SJCRH30 (cell line): Measurements from ENCODE around the gene A4GALT. TPM values are rescaled to one million over a fixed set of nuclear protein-coding genes. Genes with fewer than 3 reads are reported as not detected.
"Not testable (repeated sequence)": the region's sequence is repeated elsewhere in the genome, so short reads cannot be mapped to it uniquely, and the experiment has no call there.

Source experiments
- DNase-seq, 2 experiments: peaks; one replicate each; pipeline ENCODE4 v3.0.0-alpha.2; 2015 to 2020
- H3K27ac ChIP-seq: fragments of 250-450 bp; sonication (Bioruptor Pico); 2 replicates; pipeline ENCODE4 v1.5.1; 2020; ENCODE audit warnings: mild to moderate bottlenecking, moderate library complexity
- H3K27me3 ChIP-seq: fragments of 250-450 bp; sonication (Bioruptor Pico); 2 replicates; pipeline ENCODE4 v1.5.1; 2020; ENCODE audit warnings: mild to moderate bottlenecking, moderate library complexity
- H3K36me3 ChIP-seq: fragments of 250-450 bp; sonication (Bioruptor Pico); 2 replicates; pipeline ENCODE4 v1.5.1; 2020; ENCODE audit warnings: mild to moderate bottlenecking, moderate library complexity
- H3K4me1 ChIP-seq: fragments of 250-450 bp; sonication (Bioruptor Pico); 2 replicates; pipeline ENCODE4 v1.5.1; 2020; ENCODE audit warnings: mild to moderate bottlenecking, moderate library complexity
- H3K4me3 ChIP-seq: fragments of 250-450 bp; sonication (Bioruptor Pico); 2 replicates; pipeline ENCODE4 v1.5.1; 2020; ENCODE audit warnings: mild to moderate bottlenecking, moderate library complexity
- H3K9me3 ChIP-seq: fragments of 250-450 bp; sonication (Bioruptor Pico); replicated peaks from 2 replicates; pipeline ENCODE4 v1.5.1; 2020; ENCODE audit warnings: mild to moderate bottlenecking, moderate library complexity
- total RNA-seq: library from RNA; depleted of rRNA; stranded (reverse); fragments of >200 nt; shearing (Covaris generic); gene quantifications from 2 replicates; pipeline ENCODE4 v1.2.3, GENCODE V29; 2014; rRNA removed

A4GALT gene, protein sequence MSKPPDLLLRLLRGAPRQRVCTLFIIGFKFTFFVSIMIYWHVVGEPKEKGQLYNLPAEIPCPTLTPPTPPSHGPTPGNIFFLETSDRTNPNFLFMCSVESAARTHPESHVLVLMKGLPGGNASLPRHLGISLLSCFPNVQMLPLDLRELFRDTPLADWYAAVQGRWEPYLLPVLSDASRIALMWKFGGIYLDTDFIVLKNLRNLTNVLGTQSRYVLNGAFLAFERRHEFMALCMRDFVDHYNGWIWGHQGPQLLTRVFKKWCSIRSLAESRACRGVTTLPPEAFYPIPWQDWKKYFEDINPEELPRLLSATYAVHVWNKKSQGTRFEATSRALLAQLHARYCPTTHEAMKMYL
- 7.1 and 9.9 TPM in 2 replicates for total RNA-seq

DNA sequence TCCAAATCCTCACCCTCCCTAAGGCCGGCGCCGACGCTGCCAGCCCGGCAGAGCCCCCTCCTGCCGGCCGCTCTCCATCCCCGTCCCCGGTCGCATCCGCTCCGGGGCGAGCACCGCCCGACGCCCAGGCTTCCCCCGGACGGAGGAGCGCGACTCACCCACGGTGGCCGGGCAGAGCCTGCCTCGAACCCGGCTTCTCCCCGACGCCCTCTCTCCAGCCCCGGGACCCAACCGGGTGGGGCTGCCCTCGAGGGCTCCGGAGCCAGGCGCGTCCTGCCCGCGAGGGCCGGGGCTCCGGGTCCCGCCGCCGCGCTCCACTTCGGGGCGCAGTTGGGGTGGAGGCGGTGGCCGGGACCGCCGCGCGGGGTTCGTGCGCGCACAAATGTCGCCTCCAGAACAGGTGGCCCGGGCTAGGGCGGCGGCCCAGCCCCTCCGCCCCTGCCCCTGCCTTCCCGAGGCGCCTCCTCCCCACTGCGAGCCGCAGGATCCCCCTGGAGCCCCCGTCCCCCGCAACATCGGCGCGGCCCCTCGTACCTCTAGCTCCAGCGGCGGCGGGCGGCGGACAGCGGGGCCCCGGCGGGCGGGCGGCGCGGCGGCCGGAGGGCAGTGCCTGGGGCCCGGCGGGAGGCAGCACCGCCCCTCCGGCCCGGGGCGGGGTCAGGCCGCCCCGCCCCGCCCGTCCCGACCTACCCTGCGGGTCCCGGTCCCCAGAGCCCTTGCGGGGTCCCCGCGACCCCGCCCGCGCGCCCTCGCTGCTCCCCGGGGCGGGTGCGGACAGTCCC lies at the start of gene A4GALT:
TSS of gene A4GALT (minus strand) at position 608 of the 782 bp plus-strand sequence. CDS start 26,919 bp downstream, outside the sequence.
- Histone ChIP-seq H3K9me3 (no peaks in the 10 kb centered on the region), H3K4me1 (peaks cover 18% of the 10 kb centered on the region), H3K27ac (no peak within 1 kb of the TSS), H3K27me3 (peaks cover 15% of the 10 kb centered on the region), H3K4me3 (peak within 1 kb of the TSS; percentile 64), H3K36me3 (no peaks in the 10 kb centered on the region)
- DNase-seq: peak in 1 of 2 experiments; percentile 40

GRCh38 chr22:42770448-42770726 lies 49.7 kb upstream of the A4GALT start:
- DNase-seq: no peak
- H3K4me3 ChIP-seq: peak overlapping the region; percentile 45
- H3K27ac ChIP-seq: peak overlapping the region; percentile 53
- H3K27me3 ChIP-seq: no peaks in the 10 kb centered on the region
- peaks cover 36% of the 10 kb centered on the region for H3K4me1 ChIP-seq
- H3K36me3 ChIP-seq: no peaks in the 10 kb centered on the region
- H3K9me3 ChIP-seq: no peaks in the 10 kb centered on the region

DNA sequence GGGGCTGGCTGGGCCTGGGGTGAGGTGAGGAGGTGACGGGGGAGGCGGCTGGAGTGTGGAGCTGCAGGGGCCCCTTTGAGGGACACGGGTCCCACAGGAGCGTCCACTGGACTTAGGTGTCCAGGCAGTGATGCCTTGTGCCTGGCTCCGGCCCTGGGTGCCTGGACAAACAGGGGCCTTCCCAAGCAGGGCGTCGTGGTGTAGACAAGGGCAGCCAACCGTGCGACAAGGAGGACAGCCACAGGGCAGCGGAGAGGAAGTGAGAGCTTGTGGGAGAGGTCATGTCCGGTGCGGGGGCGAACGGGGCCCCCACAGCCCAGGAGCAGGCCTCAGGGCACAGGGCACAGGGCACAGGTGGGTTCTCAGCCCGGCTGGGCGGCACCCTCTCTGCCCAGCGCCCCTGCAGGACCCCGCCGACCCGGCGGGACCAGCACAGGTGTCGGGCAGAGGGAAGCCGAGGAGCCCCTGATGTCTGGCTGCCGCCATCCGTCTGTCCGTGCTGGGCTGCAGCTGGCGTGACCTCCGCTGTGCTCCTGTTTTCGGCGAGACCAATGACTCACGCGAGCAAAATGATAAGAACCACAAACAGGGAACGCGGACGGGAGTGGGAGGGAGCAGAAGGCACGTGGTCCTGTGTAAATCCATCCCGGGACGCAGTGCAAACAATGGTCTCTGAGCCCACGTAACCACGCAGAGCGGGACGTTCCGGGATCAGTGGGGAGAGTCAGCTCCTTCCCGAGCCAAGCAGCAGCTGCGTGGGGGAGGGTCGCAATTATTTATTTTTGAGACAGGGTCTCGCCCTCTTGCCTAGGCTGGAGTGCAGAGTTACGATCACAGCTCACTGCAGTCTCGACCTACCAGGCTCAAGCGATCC lies 49.1 kb upstream of the A4GALT start:
- DNase-seq: peak; percentile 77 to 81
- Histone ChIP-seq H3K4me1 (peaks cover 36% of the 10 kb centered on the region), H3K4me3 (peak overlapping the region; percentile 45), H3K27me3 (no peaks in the 10 kb centered on the region), H3K9me3 (no peaks in the 10 kb centered on the region), H3K27ac (peak overlapping the region; percentile 53), H3K36me3 (no peaks in the 10 kb centered on the region)

DNA sequence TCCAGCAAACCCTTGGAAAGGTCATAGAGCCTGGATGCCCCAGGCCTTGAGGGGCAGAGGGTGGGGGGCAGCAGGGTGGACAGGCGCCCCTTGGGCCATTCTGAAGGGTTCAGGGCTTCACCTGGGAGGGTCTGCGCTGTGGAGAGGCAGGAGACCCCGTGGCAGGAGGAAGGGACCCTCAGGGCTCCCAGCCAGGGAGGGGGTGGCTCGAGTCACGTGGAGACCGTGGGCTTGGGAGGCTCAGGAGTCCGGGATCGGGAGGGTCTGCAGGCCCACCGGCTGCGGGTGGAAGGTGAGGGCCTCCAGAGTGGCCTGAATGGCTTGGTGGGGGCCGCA lies 48.5 kb upstream of the A4GALT start:
- Histone ChIP-seq H3K4me1 (peaks cover 36% of the 10 kb centered on the region), H3K36me3 (no peaks in the 10 kb centered on the region), H3K9me3 (no peaks in the 10 kb centered on the region), H3K27ac (peak overlapping the region; percentile 53), H3K4me3 (no peak overlapping the region; the same call in 1 of the 2 replicates), H3K27me3 (no peaks in the 10 kb centered on the region)
- no peak for DNase-seq

DNA sequence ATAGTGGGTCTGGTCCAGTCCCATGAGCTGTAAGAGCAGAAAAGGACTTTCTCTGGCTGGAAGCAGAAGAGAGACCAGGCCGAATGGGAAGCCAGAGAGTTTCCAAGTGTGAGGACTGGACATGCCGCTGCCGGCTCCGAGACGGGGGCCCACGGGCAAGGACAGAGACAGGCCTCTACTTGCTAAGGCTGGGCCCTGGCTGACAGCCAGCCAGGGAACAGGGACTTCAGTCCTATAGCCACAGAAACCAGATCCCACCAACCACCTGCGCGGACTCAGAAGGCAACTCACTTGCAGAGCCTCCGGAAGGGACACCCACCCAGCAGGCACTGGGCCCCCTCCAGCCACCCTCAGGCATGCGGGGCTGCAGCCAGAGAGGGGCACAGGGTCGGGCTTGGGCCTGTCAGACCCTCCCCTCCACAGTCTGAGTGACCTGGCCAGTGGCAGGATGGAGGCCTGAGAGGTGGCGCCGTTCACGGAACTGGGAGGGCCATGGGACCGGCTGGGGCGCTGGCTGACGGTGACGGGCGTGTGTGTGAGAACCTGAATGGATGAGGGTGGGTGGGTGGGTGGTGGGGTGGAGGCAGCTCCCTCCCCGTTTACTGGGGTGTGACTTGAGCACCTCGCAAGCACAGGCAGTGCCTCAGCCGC lies 47.8 kb upstream of the A4GALT start:
- H3K4me1 ChIP-seq: peaks cover 33% of the 10 kb centered on the region
- H3K36me3 ChIP-seq: no peaks in the 10 kb centered on the region
- DNase-seq: peak; percentile 72 to 87
- no peak overlapping the region for H3K4me3 ChIP-seq
- no peak overlapping the region for H3K27ac ChIP-seq
- H3K27me3 ChIP-seq: no peaks in the 10 kb centered on the region
- no peaks in the 10 kb centered on the region for H3K9me3 ChIP-seq

- Histone ChIP-seq H3K27me3 (no peaks in the 10 kb centered on the region), H3K4me1 (peaks cover 27% of the 10 kb centered on the region), H3K27ac (no peak overlapping the region), H3K36me3 (no peaks in the 10 kb centered on the region), H3K9me3 (no peaks in the 10 kb centered on the region), H3K4me3 (no peak overlapping the region)
- no peak for DNase-seq
Measured at GRCh38 chr22:42766860-42767259, 46.2 kb upstream of the A4GALT start.

- DNase-seq: no peak
- Histone ChIP-seq H3K27me3 (0 out of 2 replicates have a peak, but pooled peaks cover 2% of the 10 kb centered on the region), H3K27ac (no peak overlapping the region), H3K4me3 (no peak overlapping the region), H3K4me1 (peaks cover 25% of the 10 kb centered on the region), H3K36me3 (no peaks in the 10 kb centered on the region), H3K9me3 (no peaks in the 10 kb centered on the region)
Measured at GRCh38 chr22:42764895-42765363, 44.3 kb upstream of the A4GALT start.

DNA sequence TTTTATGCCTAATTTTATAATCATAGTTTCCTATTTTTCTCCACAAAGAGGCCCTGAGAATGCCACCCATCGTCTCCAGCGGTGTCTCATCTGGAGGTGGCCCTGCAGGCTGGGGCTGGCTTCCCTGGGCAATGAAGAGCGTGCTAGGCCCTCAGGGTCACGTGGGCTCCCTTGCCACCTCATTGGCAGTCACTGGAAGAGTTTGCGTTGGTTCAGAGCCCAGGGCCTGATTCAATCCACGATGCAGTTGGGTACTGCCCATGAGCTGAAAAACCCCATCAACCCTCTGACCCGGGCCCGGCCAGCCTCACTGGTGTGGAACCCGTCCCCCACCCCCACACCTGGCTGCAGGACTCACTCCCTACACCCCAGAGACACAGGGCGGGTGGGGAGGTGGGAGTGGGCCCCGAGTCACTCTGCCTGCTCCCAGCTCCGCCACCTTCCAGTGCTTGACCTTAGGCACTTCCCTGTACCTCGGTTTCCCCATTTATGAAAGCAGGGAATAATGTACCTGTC lies 43.4 kb upstream of the A4GALT start:
- H3K36me3 ChIP-seq: no peaks in the 10 kb centered on the region
- peaks cover 17% of the 10 kb centered on the region for H3K4me1 ChIP-seq
- no peak overlapping the region for H3K27ac ChIP-seq
- no peak overlapping the region for H3K4me3 ChIP-seq
- DNase-seq: no peak
- H3K27me3 ChIP-seq: 0 out of 2 replicates have a peak, but pooled peaks cover 2% of the 10 kb centered on the region
- no peaks in the 10 kb centered on the region for H3K9me3 ChIP-seq

- H3K27me3 ChIP-seq: 0 out of 2 replicates have a peak, but pooled peaks cover 2% of the 10 kb centered on the region
- H3K4me1 ChIP-seq: peaks cover 6% of the 10 kb centered on the region
- no peak for DNase-seq
- no peak overlapping the region for H3K27ac ChIP-seq
- H3K36me3 ChIP-seq: no peaks in the 10 kb centered on the region
- H3K9me3 ChIP-seq: no peaks in the 10 kb centered on the region
- no peak overlapping the region for H3K4me3 ChIP-seq
Measured at GRCh38 chr22:42760806-42761565, 40.3 kb upstream of the A4GALT start.

GRCh38 chr22:42758931-42759629 lies 38.4 kb upstream of the A4GALT start:
- no peaks in the 10 kb centered on the region for H3K9me3 ChIP-seq
- H3K36me3 ChIP-seq: no peaks in the 10 kb centered on the region
- peaks cover 10% of the 10 kb centered on the region for H3K4me1 ChIP-seq
- no peak for DNase-seq
- no peak overlapping the region for H3K4me3 ChIP-seq
- 0 out of 2 replicates have a peak, but pooled peaks cover 3% of the 10 kb centered on the region for H3K27me3 ChIP-seq
- no peak overlapping the region for H3K27ac ChIP-seq

GRCh38 chr22:42755553-42755952 lies 34.9 kb upstream of the A4GALT start:
- H3K27ac ChIP-seq, H3K36me3 ChIP-seq, H3K4me3 ChIP-seq, DNase-seq, H3K9me3 ChIP-seq, H3K27me3 ChIP-seq: not testable (repeated sequence)
- H3K4me1 ChIP-seq: peaks cover 33% of the 10 kb centered on the region

DNA sequence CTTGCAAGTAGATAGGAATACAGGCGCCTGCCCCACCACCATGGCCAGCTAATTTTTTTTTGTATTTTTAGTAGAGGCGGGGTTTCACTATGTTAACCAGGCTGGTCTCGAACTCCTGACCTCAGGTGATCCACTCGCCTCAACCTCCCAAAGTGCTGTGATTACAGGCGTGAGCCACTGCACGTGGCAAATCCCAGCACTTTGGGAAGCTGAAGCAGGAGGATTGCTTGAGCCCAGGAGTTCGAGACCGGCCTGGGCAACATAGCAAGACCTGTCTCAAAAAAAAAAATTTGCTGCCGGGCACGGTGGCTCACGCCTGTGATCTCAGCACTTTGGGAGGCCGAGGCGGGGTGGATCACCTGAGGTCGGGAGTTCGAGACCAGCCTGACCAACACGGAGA lies 34.5 kb upstream of the A4GALT start:
- not testable (repeated sequence) for H3K27ac ChIP-seq, H3K27me3 ChIP-seq, H3K36me3 ChIP-seq, H3K9me3 ChIP-seq, H3K4me3 ChIP-seq, DNase-seq
- peaks cover 33% of the 10 kb centered on the region for H3K4me1 ChIP-seq

GRCh38 chr22:42754658-42755057 lies 34.0 kb upstream of the A4GALT start:
- Histone ChIP-seq H3K4me3 (no peak overlapping the region), H3K4me1 (peaks cover 33% of the 10 kb centered on the region), H3K36me3 (no peaks in the 10 kb centered on the region), H3K27me3 (0 out of 2 replicates have a peak, but pooled peaks cover 4% of the 10 kb centered on the region), H3K9me3 (no peaks in the 10 kb centered on the region), H3K27ac (no peak overlapping the region)
- DNase-seq: no peak
